Dendritic cell treated with granulocyte-macrophage colony-stimulating factor and Interleukin-4, amounts not matched to agents 40 ng/mL and 50 ng/mL, for 4 days (primary cell): ENCODE data around the gene DYTN.
"Not testable (repeated sequence)": the region's sequence is repeated elsewhere in the genome, so short reads cannot be mapped to it uniquely, and the experiment has no call there.

ENCODE experiments used
- H3K27ac Mint-ChIP-seq: one replicate; pipeline ENCODE4 v1.8.0; 2022; ENCODE audit warnings: mild to moderate bottlenecking, mixed read lengths
- H3K27me3 Mint-ChIP-seq: one replicate; pipeline ENCODE4 v1.8.0; 2022; ENCODE audit warnings: mild to moderate bottlenecking, mixed read lengths
- H3K36me3 Mint-ChIP-seq: one replicate; pipeline ENCODE4 v1.8.0; 2022; ENCODE audit warnings: low read depth, mixed read lengths
- H3K4me1 Mint-ChIP-seq: one replicate; pipeline ENCODE4 v1.8.0; 2022; ENCODE audit warnings: low read depth, mixed read lengths
- H3K4me3 Mint-ChIP-seq: one replicate; pipeline ENCODE4 v1.8.0; 2022; ENCODE audit warnings: mild to moderate bottlenecking, moderate library complexity, mixed read lengths
- H3K9me3 Mint-ChIP-seq: one replicate; pipeline ENCODE4 v1.8.0; 2022; ENCODE audit warnings: mixed read lengths
- intact Hi-C: fragments of 100-400 bp; cut with micrococcal nuclease; formaldehyde crosslinking; loops from one replicate; pipeline ENCODE4 v1.15.0; 2022

Gene DYTN

GRCh38 chr2:206721256-206721920, 3.2 kb upstream of the DYTN start:
- Mint-ChIP-seq H3K9me3 (peaks cover 8% of the 10 kb centered on the region), H3K4me3 (no peak overlapping the region), H3K36me3 (no peaks in the 10 kb centered on the region), H3K4me1 (no peaks in the 10 kb centered on the region), H3K27ac (no peak overlapping the region), H3K27me3 (peaks cover 8% of the 10 kb centered on the region)
- intact Hi-C loops, result no loop called here

- intact Hi-C loops, result no loop called here
- no peak overlapping the region for H3K4me3 Mint-ChIP-seq
- H3K27ac Mint-ChIP-seq, result no peak overlapping the region
- H3K4me1 Mint-ChIP-seq, result peaks cover 21% of the 10 kb centered on the region
- no peaks in the 10 kb centered on the region for H3K9me3 Mint-ChIP-seq
- H3K27me3 Mint-ChIP-seq, result peaks cover 8% of the 10 kb centered on the region
- H3K36me3 Mint-ChIP-seq, result no peaks in the 10 kb centered on the region
Measured at GRCh38 chr2:206716623-206717022, 1.6 kb downstream of the DYTN start.

GRCh38 chr2:206715183-206715582, 3.0 kb downstream of the DYTN start:
- H3K4me1 Mint-ChIP-seq, result peaks cover 21% of the 10 kb centered on the region
- H3K9me3 Mint-ChIP-seq, H3K4me3 Mint-ChIP-seq, H3K27me3 Mint-ChIP-seq, H3K36me3 Mint-ChIP-seq, intact Hi-C loops: not testable (repeated sequence)
- H3K27ac Mint-ChIP-seq, result peak overlapping the region; percentile 23

GRCh38 chr2:206713746-206714145, 4.5 kb downstream of the DYTN start:
- Mint-ChIP-seq H3K36me3 (no peaks in the 10 kb centered on the region), H3K9me3 (no peaks in the 10 kb centered on the region), H3K4me1 (peaks cover 21% of the 10 kb centered on the region), H3K27ac (peak overlapping the region; percentile 84), H3K4me3 (peak overlapping the region; percentile 44), H3K27me3 (peaks cover 13% of the 10 kb centered on the region)
- intact Hi-C loops, result no loop called here

- Mint-ChIP-seq H3K27ac (no peak overlapping the region), H3K9me3 (no peaks in the 10 kb centered on the region), H3K27me3 (peaks cover 19% of the 10 kb centered on the region), H3K36me3 (no peaks in the 10 kb centered on the region), H3K4me1 (peaks cover 12% of the 10 kb centered on the region), H3K4me3 (no peak overlapping the region)
- intact Hi-C loops, result no loop called here
Measured at GRCh38 chr2:206708286-206708685, 9.9 kb downstream of the DYTN start.

- Mint-ChIP-seq H3K9me3 (no peaks in the 10 kb centered on the region), H3K4me1 (peaks cover 8% of the 10 kb centered on the region), H3K36me3 (no peaks in the 10 kb centered on the region), H3K27ac (no peak overlapping the region), H3K4me3 (no peak overlapping the region), H3K27me3 (peaks cover 21% of the 10 kb centered on the region)
- intact Hi-C loops, result no loop called here
Measured at GRCh38 chr2:206707164-206707701, 11.0 kb downstream of the DYTN start.

- Mint-ChIP-seq H3K36me3 (no peaks in the 10 kb centered on the region), H3K4me3 (no peak overlapping the region), H3K27me3 (peaks cover 16% of the 10 kb centered on the region), H3K4me1 (peaks cover 12% of the 10 kb centered on the region), H3K27ac (no peak overlapping the region), H3K9me3 (no peaks in the 10 kb centered on the region)
- intact Hi-C loops, result no loop called here
Measured at GRCh38 chr2:206701952-206702605, 16.1 kb downstream of the DYTN start.

GRCh38 chr2:206700156-206700555, 18.0 kb downstream of the DYTN start:
- Mint-ChIP-seq H3K9me3 (no peaks in the 10 kb centered on the region), H3K27me3 (peaks cover 10% of the 10 kb centered on the region), H3K36me3 (no peaks in the 10 kb centered on the region), H3K4me1 (peaks cover 10% of the 10 kb centered on the region), H3K27ac (no peak overlapping the region), H3K4me3 (peak overlapping the region; percentile 65)
- intact Hi-C loops, result no loop called here

GRCh38 chr2:206698811-206699210, 19.4 kb downstream of the DYTN start:
- intact Hi-C loops, result no loop called here
- Mint-ChIP-seq H3K9me3 (no peaks in the 10 kb centered on the region), H3K4me3 (no peak overlapping the region), H3K4me1 (peaks cover 10% of the 10 kb centered on the region), H3K36me3 (no peaks in the 10 kb centered on the region), H3K27ac (no peak overlapping the region), H3K27me3 (peaks cover 9% of the 10 kb centered on the region)

GRCh38 chr2:206696910-206697309, 21.3 kb downstream of the DYTN start:
- H3K4me3 Mint-ChIP-seq, result no peak overlapping the region
- H3K36me3 Mint-ChIP-seq, result no peaks in the 10 kb centered on the region
- peaks cover 7% of the 10 kb centered on the region for H3K27me3 Mint-ChIP-seq
- no peaks in the 10 kb centered on the region for H3K9me3 Mint-ChIP-seq
- H3K4me1 Mint-ChIP-seq, result peaks cover 10% of the 10 kb centered on the region
- intact Hi-C loops, result no loop called here
- H3K27ac Mint-ChIP-seq, result no peak overlapping the region

GRCh38 chr2:206693399-206694137, 24.6 kb downstream of the DYTN start:
- Mint-ChIP-seq H3K9me3 (no peaks in the 10 kb centered on the region), H3K36me3 (no peaks in the 10 kb centered on the region), H3K4me1 (no peaks in the 10 kb centered on the region), H3K4me3 (no peak overlapping the region), H3K27ac (no peak overlapping the region), H3K27me3 (peaks cover 2% of the 10 kb centered on the region)
- intact Hi-C loops, result loop anchor here (1.0 to 5.0 kb wide), 3 partner anchors 88 to 784 kb away; no protein-coding TSS in a partner anchor

- H3K4me1 Mint-ChIP-seq, result no peaks in the 10 kb centered on the region
- no peak overlapping the region for H3K27ac Mint-ChIP-seq
- no peaks in the 10 kb centered on the region for H3K27me3 Mint-ChIP-seq
- no peak overlapping the region for H3K4me3 Mint-ChIP-seq
- intact Hi-C loops, result loop anchor here (1.0 to 5.0 kb wide), 3 partner anchors 88 to 784 kb away; no protein-coding TSS in a partner anchor
- no peaks in the 10 kb centered on the region for H3K36me3 Mint-ChIP-seq
- no peaks in the 10 kb centered on the region for H3K9me3 Mint-ChIP-seq
Measured at GRCh38 chr2:206692971-206693370, 25.2 kb downstream of the DYTN start.

GRCh38 chr2:206688990-206689389, 29.2 kb downstream of the DYTN start:
- H3K27me3 Mint-ChIP-seq, result no peaks in the 10 kb centered on the region
- no peak overlapping the region for H3K4me3 Mint-ChIP-seq
- intact Hi-C loops, result no loop called here
- no peaks in the 10 kb centered on the region for H3K4me1 Mint-ChIP-seq
- no peaks in the 10 kb centered on the region for H3K9me3 Mint-ChIP-seq
- no peak overlapping the region for H3K27ac Mint-ChIP-seq
- H3K36me3 Mint-ChIP-seq, result no peaks in the 10 kb centered on the region

- Mint-ChIP-seq H3K4me3 (no peak overlapping the region), H3K9me3 (no peaks in the 10 kb centered on the region), H3K4me1 (no peaks in the 10 kb centered on the region), H3K36me3 (no peaks in the 10 kb centered on the region), H3K27ac (no peak overlapping the region), H3K27me3 (no peaks in the 10 kb centered on the region)
- intact Hi-C loops, result no loop called here
Measured at GRCh38 chr2:206688453-206688852, 29.7 kb downstream of the DYTN start.
